SU-DHL-6 (cell line): ENCODE data around the gene GNAS.

Source experiments
- EZH2phosphoT487 ChIP-seq: fragments of 200-600 bp; sonication (generic), shearing (Covaris generic); conservative IDR thresholded peaks from 2 replicates; pipeline ENCODE4 v1.6.1; 2018; ENCODE audit warnings: mild to moderate bottlenecking, antibody characterized with exemption, low read length, moderate library complexity, mixed read lengths
- TF ChIP-seq, protein P1 (sequence below): fragments of 200-600 bp; sonication (generic); IDR thresholded peaks from one replicate; pipeline ENCODE4 v1.5.1; 2017; ENCODE audit warnings: antibody characterized with exemption, mild to moderate bottlenecking, low read length, moderate library complexity; ENCODE audit not compliant: insufficient read depth, poor library complexity, severe bottlenecking

DNA sequence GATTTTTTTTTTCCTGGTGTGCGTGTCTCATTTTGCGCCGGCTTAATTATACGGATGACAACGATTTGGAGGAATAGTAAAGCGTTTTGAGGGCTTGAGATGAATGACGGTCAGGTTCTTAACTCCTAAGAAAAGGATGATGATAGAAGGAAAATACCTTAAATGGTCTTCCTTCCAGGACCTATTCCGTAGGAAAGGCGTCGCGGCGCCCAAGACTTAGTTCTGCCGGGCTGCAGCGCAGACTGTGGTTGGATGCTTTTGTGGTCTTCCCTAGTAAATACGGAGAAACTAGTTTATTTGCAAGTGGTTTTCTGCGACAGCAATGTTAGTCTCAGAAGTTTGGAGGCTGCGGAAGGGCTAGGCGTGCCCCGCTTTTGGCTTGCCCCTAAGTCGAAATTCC is 10.2 kb upstream of the GNAS start:
- TF ChIP-seq, protein P1, sequence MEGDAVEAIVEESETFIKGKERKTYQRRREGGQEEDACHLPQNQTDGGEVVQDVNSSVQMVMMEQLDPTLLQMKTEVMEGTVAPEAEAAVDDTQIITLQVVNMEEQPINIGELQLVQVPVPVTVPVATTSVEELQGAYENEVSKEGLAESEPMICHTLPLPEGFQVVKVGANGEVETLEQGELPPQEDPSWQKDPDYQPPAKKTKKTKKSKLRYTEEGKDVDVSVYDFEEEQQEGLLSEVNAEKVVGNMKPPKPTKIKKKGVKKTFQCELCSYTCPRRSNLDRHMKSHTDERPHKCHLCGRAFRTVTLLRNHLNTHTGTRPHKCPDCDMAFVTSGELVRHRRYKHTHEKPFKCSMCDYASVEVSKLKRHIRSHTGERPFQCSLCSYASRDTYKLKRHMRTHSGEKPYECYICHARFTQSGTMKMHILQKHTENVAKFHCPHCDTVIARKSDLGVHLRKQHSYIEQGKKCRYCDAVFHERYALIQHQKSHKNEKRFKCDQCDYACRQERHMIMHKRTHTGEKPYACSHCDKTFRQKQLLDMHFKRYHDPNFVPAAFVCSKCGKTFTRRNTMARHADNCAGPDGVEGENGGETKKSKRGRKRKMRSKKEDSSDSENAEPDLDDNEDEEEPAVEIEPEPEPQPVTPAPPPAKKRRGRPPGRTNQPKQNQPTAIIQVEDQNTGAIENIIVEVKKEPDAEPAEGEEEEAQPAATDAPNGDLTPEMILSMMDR = no peak
- no peak for TF ChIP-seq EZH2phosphoT487
